Stimulated activated memory B cell treated with anti-CD40 and anti-IgM and Interleukin-4, amounts not matched to agents 10 μg/mL and 1 μg/mL and 100 μg/mL, for 72 hours (primary cell): Measurements from ENCODE around the gene KRTAP10-1.

Source experiments
- ATAC-seq: fragments of 150-1000 bp; cut with Tn5 transposase; 2 replicates; pipeline ENCODE4 v1.10.0; 2021
- H3K27ac Mint-ChIP-seq: one replicate; pipeline ENCODE4 v1.8.0; 2022; ENCODE audit warnings: mild to moderate bottlenecking, mixed read lengths
- H3K27me3 Mint-ChIP-seq: one replicate; pipeline ENCODE4 v1.8.0; 2022; ENCODE audit warnings: mixed read lengths
- H3K36me3 Mint-ChIP-seq: one replicate; pipeline ENCODE4 v1.8.0; 2022; ENCODE audit warnings: mixed read lengths
- H3K4me1 Mint-ChIP-seq: one replicate; pipeline ENCODE4 v1.8.0; 2022; ENCODE audit warnings: mixed read lengths
- H3K4me3 Mint-ChIP-seq: one replicate; pipeline ENCODE4 v1.8.0; 2022; ENCODE audit warnings: mild to moderate bottlenecking, moderate library complexity, mixed read lengths
- H3K9me3 Mint-ChIP-seq: one replicate; pipeline ENCODE4 v1.8.0; 2022; ENCODE audit warnings: mixed read lengths

The KRTAP10-1 gene

DNA sequence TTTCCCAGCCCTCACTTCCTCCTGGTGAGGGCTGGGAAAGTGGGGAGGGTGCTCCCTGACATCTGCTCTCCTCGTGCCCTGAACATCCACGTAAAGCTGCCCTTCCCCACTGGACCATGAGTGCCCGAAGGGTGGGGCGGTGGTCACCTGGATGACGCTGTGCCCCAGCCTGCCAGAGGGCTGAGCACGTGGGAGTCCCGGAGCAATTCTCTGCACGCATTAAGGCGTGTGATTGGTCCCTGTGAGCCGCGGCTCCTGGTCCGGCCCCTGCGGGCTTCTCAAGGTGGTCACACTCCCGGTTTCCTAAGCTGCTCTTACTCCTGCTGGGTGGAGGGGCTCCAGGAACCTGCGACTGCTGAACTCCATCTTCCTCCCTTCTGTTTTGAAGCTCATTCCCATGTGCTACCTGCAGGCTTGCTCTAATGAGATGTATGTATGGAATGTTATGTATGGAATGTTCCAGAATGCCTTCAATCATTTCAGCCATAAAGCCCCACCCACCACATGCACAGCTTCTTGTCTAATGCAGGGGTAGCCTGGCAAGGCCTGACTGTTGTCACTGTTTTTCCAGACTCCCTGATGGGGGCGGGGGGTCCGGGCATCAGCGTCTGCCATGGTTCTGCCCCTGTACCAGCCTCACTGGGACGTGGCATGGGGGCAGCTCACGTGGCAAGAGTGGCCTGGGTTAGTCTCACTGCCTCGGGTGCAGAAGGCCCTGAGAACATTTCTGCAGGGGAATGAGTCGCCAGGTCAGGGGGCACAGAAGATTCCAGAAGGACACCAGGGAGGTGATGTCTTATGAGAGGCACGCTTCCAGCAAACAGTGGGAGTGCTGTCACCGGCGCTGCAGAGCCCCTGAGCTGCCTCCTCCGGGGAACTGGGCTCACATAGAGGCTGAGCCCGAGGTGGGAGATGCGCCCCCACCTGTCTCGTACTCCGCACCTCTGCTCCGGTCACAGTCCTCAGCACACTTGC lies 19.4 kb downstream of the KRTAP10-1 start:
- Mint-ChIP-seq H3K27me3 (no peaks in the 10 kb centered on the region), H3K4me1 (no peaks in the 10 kb centered on the region), H3K27ac (no peak overlapping the region), H3K4me3 (no peak overlapping the region), H3K9me3 (no peaks in the 10 kb centered on the region), H3K36me3 (no peaks in the 10 kb centered on the region)
- ATAC-seq, result no peak

DNA sequence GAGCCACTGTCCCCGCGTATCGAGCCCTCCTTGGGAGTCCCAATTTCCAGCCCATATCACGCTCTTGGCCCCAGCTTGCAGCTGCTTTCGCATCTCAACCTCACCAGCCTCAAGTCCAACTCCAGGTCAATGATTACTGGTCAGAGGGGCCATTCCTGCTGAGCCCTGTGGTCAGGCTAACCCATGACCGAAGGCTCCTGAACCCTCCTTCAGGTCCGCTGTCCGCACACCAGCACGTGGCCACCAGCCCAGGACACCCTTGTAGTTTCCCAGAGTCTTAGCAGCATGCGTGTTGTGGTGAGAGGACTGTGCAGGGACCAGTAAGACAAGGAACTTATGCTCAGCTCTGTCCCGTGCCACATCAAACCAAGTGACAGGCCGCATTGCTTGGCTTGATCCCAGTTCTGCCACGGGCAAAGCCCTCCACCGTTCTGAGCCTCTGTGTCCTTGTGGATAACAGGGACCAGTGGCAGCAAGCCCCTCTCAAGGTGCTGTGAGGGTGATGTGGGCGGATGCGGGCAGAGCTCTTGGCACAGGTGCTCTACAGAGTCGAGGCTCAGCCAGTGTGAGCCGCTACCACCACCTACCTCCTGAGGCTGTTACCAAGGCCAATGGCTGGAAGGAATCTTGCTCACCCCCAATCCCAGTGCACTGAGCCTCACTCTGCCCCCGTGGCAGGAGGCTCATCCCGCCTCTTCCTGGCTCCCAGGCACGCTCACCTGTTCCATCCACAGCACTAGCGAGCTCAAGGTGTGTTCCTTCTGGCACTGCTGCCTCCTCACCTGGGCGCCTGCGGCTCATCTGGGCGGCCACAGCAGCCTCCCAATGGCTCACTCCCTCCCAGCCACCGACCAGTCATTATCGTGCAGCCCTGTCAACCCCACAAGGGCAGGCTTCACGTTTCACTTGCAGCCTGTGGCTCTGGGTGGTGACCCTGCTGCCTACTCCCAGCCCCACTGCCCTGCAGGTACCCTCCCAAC lies 20.4 kb downstream of the KRTAP10-1 start:
- H3K9me3 Mint-ChIP-seq, result no peaks in the 10 kb centered on the region
- H3K4me1 Mint-ChIP-seq, result no peaks in the 10 kb centered on the region
- H3K36me3 Mint-ChIP-seq, result no peaks in the 10 kb centered on the region
- no peak overlapping the region for H3K27ac Mint-ChIP-seq
- ATAC-seq, result no peak
- no peak overlapping the region for H3K4me3 Mint-ChIP-seq
- no peaks in the 10 kb centered on the region for H3K27me3 Mint-ChIP-seq

DNA sequence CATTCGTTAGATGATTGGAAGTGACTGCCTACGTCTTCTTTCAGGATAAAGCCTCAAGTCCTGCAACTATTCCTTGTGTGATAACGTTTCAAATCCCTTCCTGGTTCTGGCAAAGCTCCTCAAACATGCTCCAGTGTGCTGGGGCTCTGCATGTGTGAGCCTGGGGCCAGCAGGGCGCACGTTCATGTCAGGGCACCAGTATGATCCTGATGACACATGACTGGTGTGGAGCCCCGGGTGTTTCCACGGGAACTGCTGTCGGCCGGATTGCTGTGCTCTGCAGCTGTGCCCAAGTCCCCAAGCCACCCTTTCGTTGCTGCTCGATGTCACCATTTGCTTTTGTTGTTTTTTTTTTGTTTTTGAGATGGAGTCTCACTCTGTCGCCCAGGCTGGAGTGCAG lies 21.3 kb downstream of the KRTAP10-1 start:
- Mint-ChIP-seq H3K27me3 (no peaks in the 10 kb centered on the region), H3K36me3 (no peaks in the 10 kb centered on the region), H3K9me3 (no peaks in the 10 kb centered on the region)

DNA sequence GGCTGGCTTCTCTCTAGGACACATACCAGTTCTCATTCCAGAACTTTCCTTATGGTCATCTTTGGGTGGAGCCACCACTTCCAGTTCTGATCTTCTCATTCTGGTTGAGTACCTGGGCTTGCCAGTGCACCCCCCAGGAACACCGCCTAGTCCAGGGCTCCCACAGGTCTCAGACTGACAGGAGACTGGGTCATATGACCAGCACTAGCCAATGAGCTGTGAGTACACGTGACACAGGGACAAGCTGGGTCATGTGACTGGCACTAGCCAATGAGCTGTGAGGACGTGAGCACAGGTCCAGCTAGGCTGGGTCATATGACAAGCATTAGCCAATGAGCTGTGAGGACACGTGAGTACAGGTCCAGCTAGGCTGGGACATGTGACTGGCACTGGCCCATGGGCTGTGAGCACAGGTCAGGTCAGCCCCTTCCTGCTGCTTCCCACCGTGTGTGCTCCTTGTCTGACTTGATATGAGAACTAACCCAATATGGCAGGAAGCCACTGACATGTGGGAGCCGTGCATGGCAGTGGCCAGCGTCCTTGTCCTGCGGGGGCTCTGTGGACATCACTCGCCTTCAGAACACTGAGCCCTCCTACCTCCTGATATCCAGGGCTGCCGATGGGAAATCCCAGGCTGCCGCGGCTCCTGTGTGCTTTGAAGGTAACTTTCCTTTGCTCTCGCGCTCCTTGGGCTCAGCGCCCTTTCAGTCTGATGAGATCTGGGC lies 22.7 kb downstream of the KRTAP10-1 start:
- no peaks in the 10 kb centered on the region for H3K36me3 Mint-ChIP-seq
- H3K4me3 Mint-ChIP-seq, result no peak overlapping the region
- H3K9me3 Mint-ChIP-seq, result no peaks in the 10 kb centered on the region
- H3K27ac Mint-ChIP-seq, result no peak overlapping the region
- no peaks in the 10 kb centered on the region for H3K27me3 Mint-ChIP-seq
- no peaks in the 10 kb centered on the region for H3K4me1 Mint-ChIP-seq
- ATAC-seq, result no peak

More for the DNA sequence above, 21.3 kb downstream of the KRTAP10-1 start:
- Mint-ChIP-seq H3K27ac (no peak overlapping the region), H3K4me3 (no peak overlapping the region), H3K4me1 (no peaks in the 10 kb centered on the region)
- ATAC-seq, result no peak

DNA sequence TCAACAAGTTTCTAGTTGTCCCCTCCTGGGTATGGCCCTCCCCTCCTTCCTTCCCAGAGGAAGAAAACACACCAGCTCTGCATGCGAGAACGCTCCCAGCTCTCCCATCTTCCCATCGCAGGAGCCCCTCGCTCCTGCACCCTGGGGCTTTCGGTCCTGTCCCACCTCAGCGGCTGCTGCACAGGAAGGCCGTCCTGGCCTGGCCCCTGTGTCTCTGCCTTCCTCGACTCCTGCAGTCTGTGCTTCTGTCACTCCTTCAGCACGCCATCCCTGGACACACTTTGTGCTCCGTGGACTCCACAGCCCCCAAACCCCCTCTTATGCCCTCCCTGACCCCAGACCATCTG lies 23.2 kb downstream of the KRTAP10-1 start:
- no peak overlapping the region for H3K27ac Mint-ChIP-seq
- H3K4me1 Mint-ChIP-seq, result no peaks in the 10 kb centered on the region
- peaks cover 4% of the 10 kb centered on the region for H3K27me3 Mint-ChIP-seq
- H3K9me3 Mint-ChIP-seq, result no peaks in the 10 kb centered on the region
- H3K36me3 Mint-ChIP-seq, result no peaks in the 10 kb centered on the region
- ATAC-seq, result no peak
- H3K4me3 Mint-ChIP-seq, result no peak overlapping the region

DNA sequence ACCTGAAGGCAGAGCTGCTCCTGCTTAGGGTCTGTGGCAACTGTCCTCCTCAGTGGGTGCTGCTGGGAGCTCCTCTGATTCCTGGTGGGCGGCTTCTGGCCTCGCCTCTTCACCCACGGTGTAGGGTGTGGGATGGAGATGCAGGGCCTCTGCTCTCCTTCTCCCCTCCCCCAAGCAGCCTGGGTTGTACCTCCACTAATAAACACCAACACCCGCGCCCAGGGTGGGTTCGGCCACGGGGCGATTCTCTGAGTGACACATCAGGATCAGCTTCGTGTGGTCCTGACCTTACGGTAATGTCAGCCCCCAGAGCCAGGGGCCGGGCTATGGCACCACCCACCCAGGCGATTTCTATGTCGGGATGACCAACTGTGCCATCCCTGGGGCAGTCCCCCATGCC lies 23.7 kb downstream of the KRTAP10-1 start:
- H3K9me3 Mint-ChIP-seq, result no peaks in the 10 kb centered on the region
- no peak overlapping the region for H3K27ac Mint-ChIP-seq
- no peaks in the 10 kb centered on the region for H3K4me1 Mint-ChIP-seq
- ATAC-seq, result no peak
- H3K36me3 Mint-ChIP-seq, result no peaks in the 10 kb centered on the region
- H3K27me3 Mint-ChIP-seq, result peaks cover 8% of the 10 kb centered on the region
- no peak overlapping the region for H3K4me3 Mint-ChIP-seq

DNA sequence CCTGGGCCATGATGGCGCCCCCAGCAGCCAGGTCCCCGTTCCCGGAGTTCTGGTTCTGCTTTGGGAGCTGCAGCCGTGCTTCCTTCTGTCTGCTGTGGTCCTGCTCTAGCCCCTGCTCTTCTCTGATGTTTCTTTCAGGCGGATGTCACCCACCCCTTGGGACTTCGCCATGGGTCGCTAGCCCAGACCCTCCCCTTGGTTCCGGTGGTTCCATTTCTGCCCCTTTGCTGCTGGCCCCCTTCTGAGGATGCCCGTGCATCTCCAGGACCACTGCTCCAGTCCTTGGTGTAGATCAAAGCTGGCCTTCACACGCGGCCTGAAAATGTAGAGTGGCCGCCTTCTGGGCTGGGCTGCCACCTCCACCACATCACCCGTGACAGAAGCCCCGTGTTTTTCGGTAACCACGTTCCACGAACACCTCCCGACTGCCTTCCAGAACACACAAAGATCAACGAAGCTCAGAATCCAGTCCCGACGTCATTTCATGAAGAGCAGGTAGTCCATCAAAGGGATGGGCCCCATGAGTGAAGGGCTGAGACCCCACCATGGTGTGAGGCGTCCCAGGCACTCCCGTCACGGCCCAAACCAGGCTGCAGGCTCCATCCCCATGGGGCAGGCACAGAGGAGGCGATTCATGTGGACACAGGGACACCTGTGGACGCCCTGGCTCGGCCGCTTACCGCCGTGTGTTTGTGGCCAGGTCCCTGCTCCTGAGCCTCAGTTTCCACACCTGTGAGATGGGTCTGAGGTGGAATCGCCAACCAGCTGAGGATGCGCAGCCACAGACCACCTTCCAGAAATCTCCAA lies 24.4 kb downstream of the KRTAP10-1 start:
- H3K27ac Mint-ChIP-seq, result no peak overlapping the region
- no peak for ATAC-seq
- H3K4me3 Mint-ChIP-seq, result no peak overlapping the region
- no peaks in the 10 kb centered on the region for H3K4me1 Mint-ChIP-seq
- H3K27me3 Mint-ChIP-seq, result peaks cover 12% of the 10 kb centered on the region
- no peaks in the 10 kb centered on the region for H3K9me3 Mint-ChIP-seq
- H3K36me3 Mint-ChIP-seq, result no peaks in the 10 kb centered on the region

DNA sequence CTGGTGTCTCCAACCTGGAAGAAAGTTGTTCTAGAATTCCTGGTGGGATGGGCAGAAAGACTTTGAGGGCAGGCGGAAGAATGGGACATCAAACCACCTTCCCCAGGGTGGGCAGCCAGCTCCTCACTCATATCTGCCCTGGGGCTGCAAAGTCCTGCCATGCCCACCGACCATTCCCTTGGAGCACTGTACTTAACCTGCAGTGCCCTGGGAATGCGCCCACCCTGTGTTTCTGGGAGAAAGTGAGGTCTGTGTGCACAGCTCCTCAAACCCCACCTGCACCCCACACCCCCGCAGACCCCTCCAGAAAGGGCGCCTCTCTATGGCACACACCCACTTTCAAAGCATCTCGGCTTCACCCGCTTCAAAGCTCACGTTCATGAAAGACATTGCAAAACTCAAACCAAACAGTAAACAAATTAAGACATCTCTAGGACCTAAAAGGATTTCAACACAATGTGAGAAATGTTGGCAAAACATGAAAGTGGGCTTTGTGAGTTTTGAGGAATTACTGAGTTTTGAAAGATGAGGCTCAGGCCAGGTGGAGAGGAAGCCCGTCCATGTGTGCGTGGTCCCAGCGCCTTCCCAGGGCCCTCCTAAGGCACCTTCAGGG lies 25.1 kb downstream of the KRTAP10-1 start:
- Mint-ChIP-seq H3K36me3 (no peaks in the 10 kb centered on the region), H3K4me1 (peaks cover 7% of the 10 kb centered on the region), H3K27ac (no peak overlapping the region)

DNA sequence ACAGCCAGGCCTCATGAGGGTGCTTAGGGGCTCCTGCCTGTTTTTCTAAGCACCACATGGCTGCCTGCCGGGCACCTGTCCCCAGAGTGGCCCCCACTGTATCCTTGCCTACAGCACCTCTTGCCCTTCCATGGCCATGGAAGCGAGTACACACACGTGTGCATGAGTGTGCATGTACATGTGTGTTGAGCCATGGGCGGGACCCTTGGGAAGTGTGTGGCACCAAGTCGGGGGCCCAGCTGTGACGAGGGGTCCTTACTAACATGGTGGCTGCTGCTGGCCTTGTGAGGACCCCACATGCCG lies 25.8 kb downstream of the KRTAP10-1 start:
- Mint-ChIP-seq H3K27me3 (peaks cover 22% of the 10 kb centered on the region), H3K4me3 (no peak overlapping the region), H3K27ac (no peak overlapping the region), H3K4me1 (peaks cover 7% of the 10 kb centered on the region), H3K36me3 (no peaks in the 10 kb centered on the region), H3K9me3 (no peaks in the 10 kb centered on the region)
- ATAC-seq, result no peak

More for the DNA sequence above, 25.1 kb downstream of the KRTAP10-1 start:
- no peak for ATAC-seq
- H3K27me3 Mint-ChIP-seq, result peaks cover 15% of the 10 kb centered on the region
- no peaks in the 10 kb centered on the region for H3K9me3 Mint-ChIP-seq
- no peak overlapping the region for H3K4me3 Mint-ChIP-seq

DNA sequence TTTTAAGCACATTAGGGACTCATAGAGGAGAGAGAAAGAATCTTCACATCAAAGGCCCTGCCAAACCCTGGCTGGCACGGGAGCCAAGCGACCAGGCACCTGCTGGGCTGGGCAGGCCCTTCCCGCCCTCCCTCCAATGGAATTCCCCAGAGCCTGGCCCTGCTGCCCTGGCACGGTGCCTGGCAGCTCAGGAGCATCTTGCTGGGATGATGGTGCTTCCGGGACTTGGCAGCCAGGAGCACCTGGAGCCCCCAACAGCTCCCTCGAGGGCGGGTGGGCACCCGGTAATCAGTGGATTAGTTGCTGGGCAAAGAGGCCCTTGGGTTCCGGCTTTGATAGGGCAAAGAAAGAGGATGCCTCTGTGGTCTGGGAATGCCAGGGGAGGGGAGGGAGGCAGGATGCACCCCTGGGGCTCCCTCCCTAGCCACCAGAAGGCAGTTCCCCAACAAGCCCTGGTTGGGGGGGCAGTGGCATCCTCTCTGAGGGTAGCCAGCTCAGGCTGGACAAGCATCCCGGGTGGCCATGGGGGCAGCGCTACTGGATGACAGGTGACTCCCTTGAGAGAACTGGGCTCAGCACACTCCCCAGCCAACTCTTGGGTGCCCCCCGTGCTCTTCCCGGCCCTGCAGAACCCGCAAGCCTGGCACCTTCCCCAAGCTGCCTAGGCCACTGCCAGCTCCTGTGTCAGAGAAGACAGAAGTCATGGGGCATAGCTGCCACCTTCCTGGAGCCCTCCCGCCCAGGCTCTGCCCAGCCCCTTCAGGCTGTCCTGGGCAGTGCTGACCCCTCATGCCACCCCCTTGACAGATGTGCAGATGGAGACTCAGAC lies 26.4 kb downstream of the KRTAP10-1 start:
- H3K4me1 Mint-ChIP-seq, result peaks cover 7% of the 10 kb centered on the region
- no peaks in the 10 kb centered on the region for H3K9me3 Mint-ChIP-seq
- H3K4me3 Mint-ChIP-seq, result no peak overlapping the region
- no peak overlapping the region for H3K27ac Mint-ChIP-seq
- no peak for ATAC-seq
- H3K36me3 Mint-ChIP-seq, result no peaks in the 10 kb centered on the region
- H3K27me3 Mint-ChIP-seq, result peaks cover 27% of the 10 kb centered on the region

DNA sequence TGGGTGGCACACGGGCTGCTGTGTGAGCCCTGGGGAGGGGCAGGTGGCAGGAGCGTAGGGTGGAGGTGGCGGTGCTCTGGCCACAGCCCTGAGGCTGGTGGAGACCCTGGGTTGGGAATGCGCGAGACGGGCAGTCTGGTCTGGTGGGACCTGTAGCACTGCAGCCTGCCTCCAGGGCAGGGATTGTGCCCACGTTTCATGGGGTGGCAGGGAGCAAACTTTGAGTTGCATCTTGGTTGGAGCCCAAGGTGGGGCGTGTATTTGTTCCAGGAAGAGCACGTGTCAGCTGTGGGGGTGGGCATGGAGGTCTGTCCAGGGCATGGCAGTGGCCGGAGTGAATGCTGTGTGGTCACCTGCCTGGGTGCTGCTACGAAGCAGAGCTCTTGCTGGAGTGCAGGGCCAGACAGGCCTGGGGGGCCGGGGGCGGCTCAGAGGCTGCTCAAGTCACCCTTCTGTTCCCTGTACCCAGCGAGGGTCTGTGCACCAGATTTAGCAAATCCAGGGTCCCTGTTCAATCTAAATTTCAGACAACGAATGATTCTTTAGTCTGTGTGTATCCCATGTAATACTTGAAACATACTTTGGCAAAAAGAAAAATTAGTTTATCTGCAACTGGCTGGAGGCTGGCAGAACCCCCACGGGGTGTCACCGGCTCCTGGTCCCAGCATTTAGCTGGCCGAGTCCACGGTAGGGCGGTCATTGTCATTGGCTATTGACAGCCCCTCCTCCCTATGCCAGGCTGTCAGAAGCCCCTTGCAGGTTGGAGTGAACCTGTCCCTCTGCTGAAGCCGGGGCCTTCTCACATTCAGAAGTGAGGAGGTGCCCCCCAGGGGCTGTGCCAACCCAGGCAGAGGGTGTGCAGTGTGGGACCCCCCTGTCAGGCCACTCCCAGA lies 27.3 kb downstream of the KRTAP10-1 start:
- no peak for ATAC-seq
- Mint-ChIP-seq H3K4me3 (no peak overlapping the region), H3K36me3 (no peaks in the 10 kb centered on the region), H3K27ac (no peak overlapping the region), H3K9me3 (no peaks in the 10 kb centered on the region), H3K4me1 (peaks cover 7% of the 10 kb centered on the region), H3K27me3 (peaks cover 27% of the 10 kb centered on the region)

DNA sequence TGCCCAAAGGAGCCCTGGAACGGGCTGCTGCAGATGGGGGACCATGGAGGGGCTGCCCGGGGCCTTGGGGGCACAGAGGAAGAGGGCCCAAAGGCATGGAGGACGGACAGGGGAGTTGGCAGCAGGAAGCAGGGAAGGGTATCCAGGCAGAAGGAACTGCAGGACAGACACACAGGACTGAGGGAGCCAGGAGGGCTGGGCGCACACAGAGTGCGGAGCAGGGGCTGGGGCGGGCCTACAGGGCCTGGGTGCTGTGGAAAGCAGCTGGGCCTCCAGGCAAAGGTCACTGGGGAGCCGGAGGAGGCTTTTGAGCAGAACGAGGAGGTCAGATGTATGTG lies 28.1 kb downstream of the KRTAP10-1 start:
- Mint-ChIP-seq H3K36me3 (no peaks in the 10 kb centered on the region), H3K27me3 (peaks cover 31% of the 10 kb centered on the region), H3K4me1 (peaks cover 7% of the 10 kb centered on the region), H3K27ac (no peak overlapping the region), H3K9me3 (no peaks in the 10 kb centered on the region), H3K4me3 (no peak overlapping the region)
- no peak for ATAC-seq
